ENCODE data around the gene ATG7.

DNA sequence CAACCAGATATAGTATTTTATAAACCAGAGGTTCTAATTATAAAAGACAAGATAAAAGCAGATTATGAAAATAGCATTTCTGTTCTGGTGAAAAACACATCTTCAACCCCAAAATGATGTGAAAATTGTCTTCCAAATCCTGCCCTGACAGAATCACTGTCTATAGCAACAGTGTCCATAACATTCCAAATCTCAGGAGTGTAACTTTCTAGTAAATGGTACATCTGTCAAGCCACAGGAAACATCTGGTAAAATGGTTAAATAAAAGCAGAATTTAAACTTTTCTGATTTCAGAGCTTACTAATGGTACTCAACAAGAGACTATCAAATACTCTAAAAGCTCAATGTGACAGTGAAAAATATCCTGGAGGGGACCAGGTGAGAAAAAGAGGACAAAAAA lies 311.0 kb downstream of the ATG7 start:
- TF ChIP-seq, protein P1, sequence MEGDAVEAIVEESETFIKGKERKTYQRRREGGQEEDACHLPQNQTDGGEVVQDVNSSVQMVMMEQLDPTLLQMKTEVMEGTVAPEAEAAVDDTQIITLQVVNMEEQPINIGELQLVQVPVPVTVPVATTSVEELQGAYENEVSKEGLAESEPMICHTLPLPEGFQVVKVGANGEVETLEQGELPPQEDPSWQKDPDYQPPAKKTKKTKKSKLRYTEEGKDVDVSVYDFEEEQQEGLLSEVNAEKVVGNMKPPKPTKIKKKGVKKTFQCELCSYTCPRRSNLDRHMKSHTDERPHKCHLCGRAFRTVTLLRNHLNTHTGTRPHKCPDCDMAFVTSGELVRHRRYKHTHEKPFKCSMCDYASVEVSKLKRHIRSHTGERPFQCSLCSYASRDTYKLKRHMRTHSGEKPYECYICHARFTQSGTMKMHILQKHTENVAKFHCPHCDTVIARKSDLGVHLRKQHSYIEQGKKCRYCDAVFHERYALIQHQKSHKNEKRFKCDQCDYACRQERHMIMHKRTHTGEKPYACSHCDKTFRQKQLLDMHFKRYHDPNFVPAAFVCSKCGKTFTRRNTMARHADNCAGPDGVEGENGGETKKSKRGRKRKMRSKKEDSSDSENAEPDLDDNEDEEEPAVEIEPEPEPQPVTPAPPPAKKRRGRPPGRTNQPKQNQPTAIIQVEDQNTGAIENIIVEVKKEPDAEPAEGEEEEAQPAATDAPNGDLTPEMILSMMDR (conservative IDR thresholded peaks at IDR 0.05): no peak
- no peak for TF ChIP-seq EZH2 (IDR thresholded peaks at IDR 0.05; ENCODE audit: low read depth)

All from PC-9 (cell line).